GM10266 (cell line): ENCODE measurements around the gene DPAGT1.
A peak's percentile ranks its signal among the peaks of the same experiment; 100 is the strongest.

Experiments
- DNase-seq: peaks from one replicate; pipeline ENCODE4 v3.0.0; 2012; ENCODE audit errors: extremely low spot score
- TF ChIP-seq, protein P1 (sequence below): IDR thresholded peaks from 2 replicates; pipeline ENCODE4 v1.5.1; 2012; ENCODE audit warnings: mild to moderate bottlenecking, low read depth; ENCODE audit not compliant: control insufficient read depth, insufficient read depth; ENCODE audit errors: missing control alignments

Gene DPAGT1

DNA sequence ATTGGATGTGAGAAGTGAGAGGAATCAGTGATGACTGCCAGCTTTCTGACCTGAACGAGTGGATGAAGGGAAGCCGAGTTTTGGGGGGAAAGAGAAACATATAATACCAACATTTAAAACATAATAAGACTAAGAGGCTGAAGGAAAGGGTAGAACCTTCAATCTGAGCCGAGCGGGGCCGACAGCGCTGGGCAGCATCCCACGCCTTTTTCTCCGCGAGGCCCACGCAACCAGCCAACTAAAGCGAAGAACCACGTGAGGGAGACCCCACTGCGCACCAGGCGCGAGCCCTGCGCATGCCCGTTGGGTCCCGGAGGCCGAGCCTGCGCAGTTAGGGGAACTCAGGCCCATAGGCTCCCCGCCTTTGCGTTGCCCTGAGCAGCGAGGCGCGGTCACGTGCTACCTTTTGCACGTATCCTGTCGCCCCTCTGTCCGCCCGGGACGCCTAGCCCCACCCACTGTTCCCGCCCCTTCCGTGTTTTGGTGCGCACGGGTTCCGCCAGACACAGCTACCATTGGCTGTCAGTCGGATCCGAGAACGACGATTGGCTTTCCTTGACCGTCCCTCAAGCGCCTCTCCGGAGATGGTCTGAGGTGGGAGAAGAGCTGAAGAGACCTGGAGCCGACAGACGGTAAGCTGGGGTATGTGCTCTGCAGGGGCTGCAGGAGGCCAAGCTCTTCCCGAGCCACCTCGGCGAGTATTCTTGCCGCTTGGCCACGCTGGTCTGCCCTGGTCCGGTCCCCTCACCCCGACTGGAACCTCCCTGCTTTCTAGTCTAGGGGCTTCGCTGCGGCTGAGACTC, 19.6 kb upstream of the DPAGT1 start, which contains the start of gene HINFP:
Gene HINFP (plus strand): TSS at position 573 of the 803 bp plus-strand sequence. CDS start 5,365 bp downstream, outside the sequence.
- TF ChIP-seq, protein P1, sequence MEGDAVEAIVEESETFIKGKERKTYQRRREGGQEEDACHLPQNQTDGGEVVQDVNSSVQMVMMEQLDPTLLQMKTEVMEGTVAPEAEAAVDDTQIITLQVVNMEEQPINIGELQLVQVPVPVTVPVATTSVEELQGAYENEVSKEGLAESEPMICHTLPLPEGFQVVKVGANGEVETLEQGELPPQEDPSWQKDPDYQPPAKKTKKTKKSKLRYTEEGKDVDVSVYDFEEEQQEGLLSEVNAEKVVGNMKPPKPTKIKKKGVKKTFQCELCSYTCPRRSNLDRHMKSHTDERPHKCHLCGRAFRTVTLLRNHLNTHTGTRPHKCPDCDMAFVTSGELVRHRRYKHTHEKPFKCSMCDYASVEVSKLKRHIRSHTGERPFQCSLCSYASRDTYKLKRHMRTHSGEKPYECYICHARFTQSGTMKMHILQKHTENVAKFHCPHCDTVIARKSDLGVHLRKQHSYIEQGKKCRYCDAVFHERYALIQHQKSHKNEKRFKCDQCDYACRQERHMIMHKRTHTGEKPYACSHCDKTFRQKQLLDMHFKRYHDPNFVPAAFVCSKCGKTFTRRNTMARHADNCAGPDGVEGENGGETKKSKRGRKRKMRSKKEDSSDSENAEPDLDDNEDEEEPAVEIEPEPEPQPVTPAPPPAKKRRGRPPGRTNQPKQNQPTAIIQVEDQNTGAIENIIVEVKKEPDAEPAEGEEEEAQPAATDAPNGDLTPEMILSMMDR, result no peak

DNA sequence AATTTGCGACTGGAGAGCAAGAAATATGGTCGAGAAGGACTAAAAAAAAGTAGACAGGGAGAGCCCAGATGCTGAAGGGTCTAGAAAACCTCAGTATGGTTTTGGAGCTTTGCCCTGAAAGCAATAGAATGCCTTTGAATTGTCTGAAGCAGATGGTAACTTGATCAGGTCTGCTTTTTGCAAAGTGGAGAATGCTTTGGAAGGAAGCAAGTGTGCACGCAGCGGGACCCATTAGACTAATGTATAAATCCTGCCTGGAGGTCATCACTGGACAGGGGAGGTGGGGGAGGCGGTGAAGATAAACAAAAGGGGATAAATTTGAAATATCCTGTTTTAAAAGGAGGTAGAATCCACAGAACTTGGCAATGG, 19.0 kb upstream of the DPAGT1 start:
- TF ChIP-seq, protein P1, result no peak
- no peak for DNase-seq

More for the DNA sequence above, 19.6 kb upstream of the DPAGT1 start, which contains the start of gene HINFP:
- peak; percentile 96 for DNase-seq

DNA sequence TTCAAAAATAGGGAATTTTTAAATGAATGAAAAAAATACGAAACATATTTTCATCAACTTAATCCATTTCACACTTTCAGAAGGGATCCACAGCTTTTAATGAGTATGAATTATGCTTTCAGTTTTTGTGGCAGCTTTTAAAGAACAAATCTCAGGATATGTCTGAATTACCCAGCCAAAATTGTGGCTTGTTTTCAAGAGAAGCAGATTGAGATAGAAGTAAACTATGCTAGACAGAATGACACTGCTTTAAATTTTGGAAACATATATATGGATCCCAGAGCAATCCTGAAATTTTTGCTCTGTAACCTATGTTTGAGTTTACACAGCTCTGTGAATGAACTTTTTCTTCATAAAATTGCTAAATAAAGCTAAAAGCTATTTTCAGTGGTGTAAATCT, 17.3 kb upstream of the DPAGT1 start:
- TF ChIP-seq, protein P1, result no peak
- DNase-seq, result no peak

DNA sequence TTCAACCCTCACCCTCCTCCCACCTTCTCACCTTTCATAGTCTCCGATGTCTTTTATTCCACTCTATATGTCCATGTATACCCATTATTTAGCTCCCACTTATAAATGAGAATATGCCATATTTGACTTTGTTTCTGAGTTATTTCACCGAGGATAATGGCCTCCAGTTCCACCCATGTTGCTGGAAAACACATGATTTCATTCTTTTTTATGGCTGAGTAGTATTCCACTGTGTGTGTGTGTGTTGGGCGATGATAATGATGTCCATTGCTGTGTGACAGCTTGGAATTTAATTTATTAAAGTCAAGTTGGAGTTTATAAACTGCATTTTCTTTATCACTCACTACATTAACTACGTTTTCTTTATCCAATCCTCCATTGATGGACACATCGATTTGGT, 16.6 kb upstream of the DPAGT1 start:
- DNase-seq, result no peak
- TF ChIP-seq, protein P1, result no peak

DNA sequence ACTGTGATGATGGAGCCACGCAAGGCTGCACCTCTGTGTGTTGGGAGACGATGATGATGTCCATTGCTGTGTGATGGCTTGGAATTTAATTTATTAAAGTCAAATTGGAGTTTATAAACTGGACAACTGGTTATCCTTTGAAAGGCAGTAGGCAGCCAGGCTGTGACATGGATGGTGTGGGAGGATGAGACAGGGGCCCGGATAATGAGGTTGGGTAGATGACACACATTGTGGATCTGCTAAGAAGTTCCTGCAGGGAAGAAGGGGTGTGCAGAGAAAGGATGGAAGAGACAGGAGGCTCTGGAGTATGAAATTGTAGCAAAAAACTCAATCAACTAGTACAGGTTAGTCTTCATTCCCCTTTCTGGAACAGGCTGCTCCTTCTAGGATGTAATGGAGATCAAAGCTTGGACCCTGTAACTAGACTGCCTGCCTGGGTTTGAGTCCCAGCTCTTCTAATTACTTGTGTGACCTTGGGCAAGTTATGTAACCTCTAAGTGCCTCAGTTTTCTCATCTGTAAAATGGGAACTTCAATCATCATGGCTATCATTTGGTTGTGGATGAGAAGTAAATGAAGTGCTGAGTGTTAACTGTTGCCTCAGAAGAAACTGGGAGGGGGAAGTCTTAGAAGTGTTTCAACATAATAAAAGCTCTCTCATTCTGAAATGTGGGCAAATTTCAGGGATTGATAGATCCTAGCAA, 15.5 kb upstream of the DPAGT1 start:
- TF ChIP-seq, protein P1, result no peak
- DNase-seq, result no peak

DNA sequence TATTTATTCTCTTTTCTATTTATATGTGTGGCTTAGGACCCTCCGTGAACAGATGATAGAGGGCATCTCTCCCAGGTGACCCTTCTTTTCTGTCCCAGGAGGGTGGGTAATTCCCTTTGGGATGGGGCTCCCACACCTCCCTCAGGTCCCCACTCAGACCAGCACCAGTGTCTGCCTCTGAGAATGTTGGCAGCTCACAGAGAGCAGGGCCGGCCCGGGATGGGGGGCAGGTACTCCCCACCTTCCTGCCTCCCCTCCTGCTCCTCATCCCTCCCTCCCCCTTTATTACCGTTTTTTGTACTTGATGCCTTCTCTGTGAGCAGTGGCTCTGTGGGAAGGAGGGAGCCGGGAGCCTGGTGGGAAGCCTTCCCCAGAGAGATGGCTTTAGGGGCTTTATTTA, 14.9 kb upstream of the DPAGT1 start:
- no peak for DNase-seq
- TF ChIP-seq, protein P1, result no peak

DNA sequence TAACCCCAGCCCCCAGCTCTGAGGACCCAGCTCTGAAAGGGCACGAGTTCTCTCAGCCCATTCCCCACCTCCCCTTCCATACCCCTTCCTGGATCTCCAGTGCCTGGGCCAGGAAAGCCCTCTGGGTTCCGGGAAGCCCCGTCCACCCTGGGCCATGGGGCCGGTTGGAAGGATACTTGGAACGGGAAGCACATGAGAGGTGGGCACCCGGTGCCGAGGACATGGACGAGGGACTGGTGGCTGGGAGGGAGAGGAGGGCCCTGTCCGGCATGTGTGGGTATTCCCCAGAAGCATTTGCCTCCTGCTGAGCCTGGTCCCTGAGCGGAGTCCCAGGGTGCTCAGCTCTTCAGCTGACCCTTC, 14.6 kb upstream of the DPAGT1 start:
- DNase-seq, result no peak
- TF ChIP-seq, protein P1, result no peak
